HEK293 (cell line): ENCODE data around the gene HMGB1.

ENCODE experiments used
- CTCF ChIA-PET: fragments of 350-600 bp; formaldehyde crosslinking; extraction: SDS; loops from one replicate; lab custom pipeline; 2021; ENCODE audit warnings: antibody characterized with exemption; lab: Yijun Ruan, JAX
- POLR2A ChIA-PET: fragments of 300-600 bp; formaldehyde crosslinking; extraction: SDS; loops from one replicate; lab custom pipeline; 2020; ENCODE audit warnings: antibody characterized with exemption, inconsistent platforms; lab: Yijun Ruan, JAX
- H3K27ac ChIP-seq: fragments of 200-500 bp; sonication (Bioruptor generic); 2 replicates; pipeline ENCODE4 v1.5.1; 2014; ENCODE audit warnings: low read depth, low read length, control low read depth, inconsistent platforms; ENCODE audit errors: extremely low read depth
- H3K36me3 ChIP-seq, 2 experiments: fragments of 200-500 bp in 1 of 2; sonication (Bioruptor generic) in 1 of 2; 1 replicate in 1 of 2; 2 replicates in 1 of 2; pipeline ENCODE4 v1.5.1; 2014 to 2017; ENCODE audit warnings: inconsistent platforms in 2 of 2, low read length in 2 of 2; ENCODE audit not compliant: control insufficient read depth in 2 of 2, insufficient read depth in 1 of 2
- H3K4me1 ChIP-seq: fragments of 200-500 bp; sonication (Bioruptor generic); 2 replicates; pipeline ENCODE4 v1.5.1; 2014; ENCODE audit warnings: mild to moderate bottlenecking, low read length, inconsistent platforms; ENCODE audit not compliant: control insufficient read depth, insufficient read depth
- H3K4me3 ChIP-seq: 2 replicates; pipeline ENCODE4 v1.5.1; 2011; ENCODE audit warnings: low read depth, mild to moderate bottlenecking, control low read depth, low read length, moderate library complexity
- H3K9me3 ChIP-seq: fragments of 200-500 bp; sonication (Bioruptor generic); 2 replicates; pipeline ENCODE4 v1.5.1; 2014; ENCODE audit warnings: low read depth, low read length, inconsistent platforms; ENCODE audit not compliant: control insufficient read depth, insufficient read depth
- HIC1 ChIP-seq: fragments of 450-650 bp; formaldehyde crosslinking; IDR thresholded peaks from 2 replicates; pipeline ENCODE4 v1.5.1; 2016; ENCODE audit warnings: missing biosample characterization, missing genetic modification characterization
- KLF1 ChIP-seq: fragments of 450-650 bp; formaldehyde crosslinking; IDR thresholded peaks from 2 replicates; pipeline ENCODE4 v1.5.1; 2016; ENCODE audit warnings: missing biosample characterization, missing genetic modification characterization
- KLF7 ChIP-seq: fragments of 450-650 bp; formaldehyde crosslinking; IDR thresholded peaks from 2 replicates; pipeline ENCODE4 v1.5.1; 2016; ENCODE audit warnings: missing biosample characterization, missing genetic modification characterization, borderline replicate concordance
- WT1 ChIP-seq: fragments of 450-650 bp; formaldehyde crosslinking; IDR thresholded peaks from 2 replicates; pipeline ENCODE4 v1.5.1; 2016; ENCODE audit warnings: missing biosample characterization, missing genetic modification characterization
- ZBTB48 ChIP-seq: fragments of 450-650 bp; formaldehyde crosslinking; IDR thresholded peaks from 2 replicates; pipeline ENCODE4 v1.5.1; 2016; ENCODE audit warnings: missing biosample characterization, missing genetic modification characterization
- ZNF10 ChIP-seq: fragments of 450-650 bp; formaldehyde crosslinking; IDR thresholded peaks from 2 replicates; pipeline ENCODE4 v1.5.1; 2017; ENCODE audit warnings: missing biosample characterization, missing genetic modification characterization
- ZNF138 ChIP-seq: fragments of 450-650 bp; formaldehyde crosslinking; IDR thresholded peaks from 2 replicates; pipeline ENCODE4 v1.5.1; 2016; ENCODE audit warnings: missing biosample characterization, missing genetic modification characterization, borderline replicate concordance
- ZNF223 ChIP-seq: fragments of 450-650 bp; formaldehyde crosslinking; IDR thresholded peaks from 2 replicates; pipeline ENCODE4 v1.5.1; 2016; ENCODE audit warnings: missing biosample characterization, missing genetic modification characterization
- ZNF311 ChIP-seq: fragments of 450-650 bp; formaldehyde crosslinking; IDR thresholded peaks from 2 replicates; pipeline ENCODE4 v1.5.1; 2017; ENCODE audit warnings: missing biosample characterization, missing genetic modification characterization, borderline replicate concordance
- ZNF449 ChIP-seq: fragments of 450-650 bp; formaldehyde crosslinking; IDR thresholded peaks from 2 replicates; pipeline ENCODE4 v1.5.1; 2017; ENCODE audit warnings: missing biosample characterization, mild to moderate bottlenecking, missing genetic modification characterization, moderate library complexity
- ZNF48 ChIP-seq: fragments of 450-650 bp; formaldehyde crosslinking; IDR thresholded peaks from 2 replicates; pipeline ENCODE4 v1.5.1; 2016; ENCODE audit warnings: missing biosample characterization, missing genetic modification characterization
- ZNF629 ChIP-seq: fragments of 450-650 bp; formaldehyde crosslinking; IDR thresholded peaks from 2 replicates; pipeline ENCODE4 v1.5.1; 2017; ENCODE audit warnings: missing biosample characterization, missing genetic modification characterization
- ZNF768 ChIP-seq: fragments of 450-650 bp; formaldehyde crosslinking; IDR thresholded peaks from 2 replicates; pipeline ENCODE4 v1.5.1; 2018; ENCODE audit warnings: missing biosample characterization, mild to moderate bottlenecking, missing genetic modification characterization
- ZNF777 ChIP-seq: fragments of 450-650 bp; formaldehyde crosslinking; IDR thresholded peaks from 2 replicates; pipeline ENCODE4 v1.5.1; 2017; ENCODE audit warnings: missing biosample characterization, missing genetic modification characterization, borderline replicate concordance
- ZNF785 ChIP-seq: fragments of 450-650 bp; formaldehyde crosslinking; IDR thresholded peaks from 2 replicates; pipeline ENCODE4 v1.5.1; 2016; ENCODE audit warnings: missing biosample characterization, missing genetic modification characterization
- ZSCAN23 ChIP-seq: fragments of 450-650 bp; formaldehyde crosslinking; IDR thresholded peaks from 2 replicates; pipeline ENCODE4 v1.5.1; 2016; ENCODE audit warnings: missing biosample characterization, missing genetic modification characterization
- ZSCAN30 ChIP-seq: fragments of 450-650 bp; IDR thresholded peaks from 2 replicates; pipeline ENCODE4 v1.5.1; 2018; ENCODE audit warnings: missing biosample characterization, mild to moderate bottlenecking, missing genetic modification characterization, moderate library complexity
- TF ChIP-seq, protein P1 (sequence below): fragments of 450-650 bp; formaldehyde crosslinking; conservative IDR thresholded peaks from 2 replicates; pipeline ENCODE4 v1.5.1; 2016; ENCODE audit warnings: low read depth, missing biosample characterization, missing genetic modification characterization
- TF ChIP-seq, protein P2 (sequence below): fragments of 450-650 bp; formaldehyde crosslinking; IDR thresholded peaks from 2 replicates; pipeline ENCODE4 v1.5.1; 2016; ENCODE audit warnings: missing biosample characterization, missing genetic modification characterization
- TF ChIP-seq, protein P3 (sequence below): fragments of 450-650 bp; formaldehyde crosslinking; IDR thresholded peaks from 2 replicates; pipeline ENCODE4 v1.5.1; 2016; ENCODE audit warnings: missing biosample characterization, missing genetic modification characterization, low read depth

HMGB1 gene

GRCh38 chr13:30450066-30450465, 15.7 kb downstream of the HMGB1 start:
- no peak overlapping the region for H3K27ac ChIP-seq
- H3K4me1 ChIP-seq = no peaks in the 10 kb centered on the region
- H3K36me3 ChIP-seq = no peaks in the 10 kb centered on the region
- CTCF ChIA-PET = no interaction called here
- TF ChIP-seq ZNF48 (no peak), ZNF138 (tag by site-specific recombination) (no peak), ZBTB48 (tag by site-specific recombination) (no peak), ZNF768 (tag by site-specific recombination) (no peak), ZNF311 (tag by site-specific recombination) (no peak), HIC1 (tag by site-specific recombination) (no peak), ZNF785 (tag by site-specific recombination) (no peak)
- TF ChIP-seq, protein P1, sequence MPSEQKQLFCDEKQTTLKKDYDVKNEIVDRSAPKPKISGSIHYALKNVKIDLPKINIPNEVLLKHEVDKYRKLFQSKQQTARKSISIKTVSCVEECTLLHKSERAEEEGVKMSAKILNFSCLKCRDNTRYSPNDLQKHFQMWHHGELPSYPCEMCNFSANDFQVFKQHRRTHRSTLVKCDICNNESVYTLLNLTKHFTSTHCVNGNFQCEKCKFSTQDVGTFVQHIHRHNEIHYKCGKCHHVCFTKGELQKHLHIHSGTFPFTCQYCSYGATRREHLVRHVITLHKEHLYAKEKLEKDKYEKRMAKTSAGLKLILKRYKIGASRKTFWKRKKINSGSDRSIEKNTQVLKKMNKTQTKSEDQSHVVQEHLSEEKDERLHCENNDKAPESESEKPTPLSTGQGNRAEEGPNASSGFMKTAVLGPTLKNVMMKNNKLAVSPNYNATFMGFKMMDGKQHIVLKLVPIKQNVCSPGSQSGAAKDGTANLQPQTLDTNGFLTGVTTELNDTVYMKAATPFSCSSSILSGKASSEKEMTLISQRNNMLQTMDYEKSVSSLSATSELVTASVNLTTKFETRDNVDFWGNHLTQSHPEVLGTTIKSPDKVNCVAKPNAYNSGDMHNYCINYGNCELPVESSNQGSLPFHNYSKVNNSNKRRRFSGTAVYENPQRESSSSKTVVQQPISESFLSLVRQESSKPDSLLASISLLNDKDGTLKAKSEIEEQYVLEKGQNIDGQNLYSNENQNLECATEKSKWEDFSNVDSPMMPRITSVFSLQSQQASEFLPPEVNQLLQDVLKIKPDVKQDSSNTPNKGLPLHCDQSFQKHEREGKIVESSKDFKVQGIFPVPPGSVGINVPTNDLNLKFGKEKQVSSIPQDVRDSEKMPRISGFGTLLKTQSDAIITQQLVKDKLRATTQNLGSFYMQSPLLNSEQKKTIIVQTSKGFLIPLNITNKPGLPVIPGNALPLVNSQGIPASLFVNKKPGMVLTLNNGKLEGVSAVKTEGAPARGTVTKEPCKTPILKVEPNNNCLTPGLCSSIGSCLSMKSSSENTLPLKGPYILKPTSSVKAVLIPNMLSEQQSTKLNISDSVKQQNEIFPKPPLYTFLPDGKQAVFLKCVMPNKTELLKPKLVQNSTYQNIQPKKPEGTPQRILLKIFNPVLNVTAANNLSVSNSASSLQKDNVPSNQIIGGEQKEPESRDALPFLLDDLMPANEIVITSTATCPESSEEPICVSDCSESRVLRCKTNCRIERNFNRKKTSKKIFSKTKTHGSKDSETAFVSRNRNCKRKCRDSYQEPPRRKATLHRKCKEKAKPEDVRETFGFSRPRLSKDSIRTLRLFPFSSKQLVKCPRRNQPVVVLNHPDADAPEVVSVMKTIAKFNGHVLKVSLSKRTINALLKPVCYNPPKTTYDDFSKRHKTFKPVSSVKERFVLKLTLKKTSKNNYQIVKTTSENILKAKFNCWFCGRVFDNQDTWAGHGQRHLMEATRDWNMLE = no peak
- TF ChIP-seq, protein P2, sequence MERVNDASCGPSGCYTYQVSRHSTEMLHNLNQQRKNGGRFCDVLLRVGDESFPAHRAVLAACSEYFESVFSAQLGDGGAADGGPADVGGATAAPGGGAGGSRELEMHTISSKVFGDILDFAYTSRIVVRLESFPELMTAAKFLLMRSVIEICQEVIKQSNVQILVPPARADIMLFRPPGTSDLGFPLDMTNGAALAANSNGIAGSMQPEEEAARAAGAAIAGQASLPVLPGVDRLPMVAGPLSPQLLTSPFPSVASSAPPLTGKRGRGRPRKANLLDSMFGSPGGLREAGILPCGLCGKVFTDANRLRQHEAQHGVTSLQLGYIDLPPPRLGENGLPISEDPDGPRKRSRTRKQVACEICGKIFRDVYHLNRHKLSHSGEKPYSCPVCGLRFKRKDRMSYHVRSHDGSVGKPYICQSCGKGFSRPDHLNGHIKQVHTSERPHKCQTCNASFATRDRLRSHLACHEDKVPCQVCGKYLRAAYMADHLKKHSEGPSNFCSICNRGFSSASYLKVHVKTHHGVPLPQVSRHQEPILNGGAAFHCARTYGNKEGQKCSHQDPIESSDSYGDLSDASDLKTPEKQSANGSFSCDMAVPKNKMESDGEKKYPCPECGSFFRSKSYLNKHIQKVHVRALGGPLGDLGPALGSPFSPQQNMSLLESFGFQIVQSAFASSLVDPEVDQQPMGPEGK (tag by site-specific recombination) = no peak
- POLR2A ChIA-PET = no interaction called here
- H3K4me3 ChIP-seq = no peak overlapping the region
- no peaks in the 10 kb centered on the region for H3K9me3 ChIP-seq

DNA sequence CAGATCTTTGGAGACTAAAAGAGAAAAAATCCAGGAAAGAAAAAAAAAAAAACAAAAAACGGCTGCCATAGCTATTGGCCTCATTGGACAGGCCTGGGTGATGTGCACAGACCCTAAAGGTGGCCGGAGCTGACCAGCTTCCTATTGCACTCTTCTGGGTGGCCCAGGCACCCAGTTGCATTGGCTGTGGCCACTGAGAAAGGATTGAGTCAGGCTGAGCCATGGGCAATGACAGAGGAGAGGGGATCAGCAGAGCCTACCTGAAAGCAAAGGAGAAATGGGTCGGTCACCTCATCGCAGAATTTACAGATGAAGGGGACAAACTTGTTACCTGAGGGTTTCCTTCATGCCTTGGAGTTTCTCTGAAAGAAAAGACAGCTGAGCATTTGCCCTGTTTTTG, 17.3 kb downstream of the HMGB1 start:
- POLR2A ChIA-PET = no interaction called here
- CTCF ChIA-PET = interaction anchor here (0.7 to 1.9 kb wide), 3 partner anchors 9 to 655 kb away, joined by 3 to 7 read pairs (median 5); no protein-coding TSS in a partner anchor
- no peak overlapping the region for H3K27ac ChIP-seq
- H3K9me3 ChIP-seq = no peaks in the 10 kb centered on the region
- H3K4me3 ChIP-seq = no peak overlapping the region
- no peak for TF ChIP-seq KLF7 (tag by site-specific recombination)
- no peaks in the 10 kb centered on the region for H3K36me3 ChIP-seq
- H3K4me1 ChIP-seq = no peaks in the 10 kb centered on the region

GRCh38 chr13:30446126-30446500, 19.6 kb downstream of the HMGB1 start:
- no peaks in the 10 kb centered on the region for H3K36me3 ChIP-seq
- CTCF ChIA-PET = interaction anchor here (0.6 kb wide), 2 partner anchors 15 to 154 kb away, joined by 3 read pairs; no protein-coding TSS in a partner anchor
- H3K9me3 ChIP-seq = no peaks in the 10 kb centered on the region
- no peak overlapping the region for H3K4me3 ChIP-seq
- POLR2A ChIA-PET = interaction anchor here (1.5 kb wide), 1 partner anchor 19 kb away, joined by 3 read pairs; the partner anchor contains the start of gene HMGB1
- no peaks in the 10 kb centered on the region for H3K4me1 ChIP-seq
- no peak overlapping the region for H3K27ac ChIP-seq
- TF ChIP-seq WT1 (tag by site-specific recombination) (no peak), ZNF629 (tag by site-specific recombination) (no peak), ZNF768 (tag by site-specific recombination) (no peak), ZNF10 (tag by site-specific recombination) (no peak), KLF1 (no peak), ZSCAN23 (tag by site-specific recombination) (no peak), ZNF223 (tag by site-specific recombination) (no peak), ZSCAN30 (tag by site-specific recombination) (no peak), ZNF449 (tag by site-specific recombination) (no peak), ZNF777 (tag by site-specific recombination) (no peak)
- TF ChIP-seq, protein P3, sequence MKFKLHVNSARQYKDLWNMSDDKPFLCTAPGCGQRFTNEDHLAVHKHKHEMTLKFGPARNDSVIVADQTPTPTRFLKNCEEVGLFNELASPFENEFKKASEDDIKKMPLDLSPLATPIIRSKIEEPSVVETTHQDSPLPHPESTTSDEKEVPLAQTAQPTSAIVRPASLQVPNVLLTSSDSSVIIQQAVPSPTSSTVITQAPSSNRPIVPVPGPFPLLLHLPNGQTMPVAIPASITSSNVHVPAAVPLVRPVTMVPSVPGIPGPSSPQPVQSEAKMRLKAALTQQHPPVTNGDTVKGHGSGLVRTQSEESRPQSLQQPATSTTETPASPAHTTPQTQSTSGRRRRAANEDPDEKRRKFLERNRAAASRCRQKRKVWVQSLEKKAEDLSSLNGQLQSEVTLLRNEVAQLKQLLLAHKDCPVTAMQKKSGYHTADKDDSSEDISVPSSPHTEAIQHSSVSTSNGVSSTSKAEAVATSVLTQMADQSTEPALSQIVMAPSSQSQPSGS (tag by site-specific recombination) = no peak
